ENCODE data around the gene CBFA2T3.

Gene CBFA2T3

DNA sequence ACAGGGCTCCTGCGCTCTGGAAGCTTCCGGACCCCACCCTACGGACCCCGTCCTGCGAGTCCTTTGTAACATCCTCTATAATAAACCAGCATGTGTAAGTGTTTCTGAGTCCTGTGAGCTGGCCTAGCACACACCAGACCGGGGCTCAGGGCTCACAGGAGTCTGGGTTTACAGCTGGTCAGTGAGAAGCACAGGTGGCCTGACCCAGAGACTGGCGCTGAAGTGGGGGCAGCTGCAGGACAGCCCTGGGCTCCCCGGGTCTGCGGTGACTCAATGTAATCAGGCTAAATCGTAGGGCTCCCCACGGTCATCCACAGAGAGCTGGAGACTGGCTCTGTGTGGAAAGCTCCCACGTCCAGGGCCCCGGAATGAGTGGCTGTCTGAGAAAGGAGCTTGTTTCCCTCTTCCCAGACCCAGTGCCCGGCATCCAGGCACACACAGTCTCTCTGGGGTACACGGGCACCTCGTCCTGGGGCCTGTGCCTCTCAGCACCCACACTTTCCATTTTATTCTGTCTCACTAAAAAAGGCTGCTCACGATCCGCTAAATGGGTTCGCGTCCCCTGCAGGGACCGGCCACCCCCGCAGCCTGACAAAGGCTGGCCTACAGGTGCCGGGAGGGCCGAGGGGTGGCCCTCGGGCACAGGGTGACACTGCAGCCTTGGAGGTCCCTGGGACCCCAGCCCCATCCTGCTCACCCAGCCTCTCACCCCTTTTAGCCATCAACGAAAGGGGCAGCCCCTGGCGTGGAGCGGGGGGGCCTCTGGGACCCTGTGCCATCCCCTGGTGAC lies 18.9 kb upstream of the CBFA2T3 start:
- DNase-seq (ENCODE audit: low read depth in 2 of 2): no peak

GRCh38 chr16:88995194-88995593 lies 18.2 kb upstream of the CBFA2T3 start:
- DNase-seq (ENCODE audit: low read depth in 2 of 2): no peak

DNA sequence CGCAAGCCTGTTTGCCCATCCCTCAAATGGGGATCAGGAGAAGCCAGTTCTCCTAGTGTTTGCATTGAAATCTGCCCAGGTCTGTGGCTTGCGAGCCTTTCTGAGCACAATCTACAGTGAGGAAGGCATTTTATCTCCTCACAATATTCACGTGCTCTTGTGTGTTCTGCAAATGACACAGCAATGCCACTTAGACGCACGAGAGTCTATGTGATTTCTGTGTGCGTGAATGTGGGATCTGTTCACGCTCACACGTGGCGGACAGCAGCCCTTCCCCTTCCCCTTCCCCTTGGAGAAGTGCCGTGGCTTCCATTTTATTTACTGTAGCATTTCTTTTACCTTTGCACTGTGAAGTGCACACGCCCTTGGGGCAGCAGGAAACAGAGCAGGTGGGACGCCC lies 17.7 kb upstream of the CBFA2T3 start:
- DNase-seq (ENCODE audit: low read depth in 2 of 2): no peak

- no peak for DNase-seq (ENCODE audit: low read depth in 2 of 2)
These were observed 17.1 kb upstream of the CBFA2T3 start for GRCh38 chr16:88993946-88994600.

DNA sequence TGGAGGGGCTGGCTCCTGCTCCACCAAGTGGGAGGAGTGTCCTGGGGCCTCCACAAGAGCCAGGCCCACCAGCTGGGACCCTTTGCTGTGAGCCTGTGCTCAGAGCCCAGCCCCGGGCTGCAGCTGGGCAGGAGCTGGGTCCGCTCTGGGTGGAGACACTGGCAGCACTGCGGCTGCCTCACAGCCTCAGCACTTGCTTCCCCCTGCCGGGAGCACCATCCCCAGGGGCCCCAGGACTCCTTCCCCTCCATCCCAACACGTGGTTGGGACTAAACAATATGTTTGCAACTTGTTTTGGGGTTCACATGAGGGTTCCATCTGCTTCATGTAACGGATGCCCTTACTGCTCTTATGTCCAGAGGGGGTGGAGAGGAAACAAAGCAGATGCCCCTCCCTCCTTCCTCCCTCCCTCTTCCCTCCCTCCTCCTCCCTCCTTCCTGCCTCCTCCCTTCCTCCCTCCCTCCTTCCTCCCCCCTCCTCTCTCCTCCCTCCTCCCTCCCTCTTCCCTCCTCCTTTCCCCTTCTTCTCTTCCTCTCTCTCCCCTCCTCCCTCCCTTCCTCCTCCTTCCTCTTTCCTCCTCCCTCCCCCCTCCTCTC lies 16.3 kb upstream of the CBFA2T3 start:
- no peak for DNase-seq (ENCODE audit: low read depth in 2 of 2)

GRCh38 chr16:88992351-88993165 lies 15.6 kb upstream of the CBFA2T3 start:
- no peak for DNase-seq (ENCODE audit: low read depth in 2 of 2)

DNA sequence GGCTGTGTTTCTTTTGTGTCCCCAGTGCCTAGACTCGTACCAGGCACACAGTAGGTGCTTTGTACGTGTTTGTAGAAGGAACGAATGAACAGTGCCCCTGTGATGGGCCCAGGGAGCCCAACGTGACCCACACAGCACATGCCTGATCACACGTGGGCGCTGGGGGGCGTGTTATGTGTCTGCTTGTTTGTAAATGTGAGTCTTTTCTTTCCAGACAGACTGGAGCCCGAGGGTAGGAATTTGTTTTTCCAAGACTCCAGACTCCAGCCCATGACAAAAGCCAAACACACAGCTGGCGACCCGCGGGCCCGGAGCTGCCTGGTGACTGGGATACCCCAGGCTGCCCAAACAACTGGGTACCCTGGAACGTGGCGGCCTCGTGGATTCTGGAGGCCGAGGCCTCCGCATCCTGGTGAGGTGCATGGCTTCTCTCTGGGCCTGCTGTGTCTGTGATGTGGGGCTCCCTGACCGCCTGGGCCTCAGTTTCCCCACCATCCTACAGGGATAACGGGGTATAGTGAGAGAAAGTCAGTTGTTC lies 14.9 kb upstream of the CBFA2T3 start:
- DNase-seq (ENCODE audit: low read depth in 2 of 2): no peak

- no peak for DNase-seq (ENCODE audit: low read depth in 2 of 2)
These were observed 13.0 kb upstream of the CBFA2T3 start for GRCh38 chr16:88989852-88990547.

DNA sequence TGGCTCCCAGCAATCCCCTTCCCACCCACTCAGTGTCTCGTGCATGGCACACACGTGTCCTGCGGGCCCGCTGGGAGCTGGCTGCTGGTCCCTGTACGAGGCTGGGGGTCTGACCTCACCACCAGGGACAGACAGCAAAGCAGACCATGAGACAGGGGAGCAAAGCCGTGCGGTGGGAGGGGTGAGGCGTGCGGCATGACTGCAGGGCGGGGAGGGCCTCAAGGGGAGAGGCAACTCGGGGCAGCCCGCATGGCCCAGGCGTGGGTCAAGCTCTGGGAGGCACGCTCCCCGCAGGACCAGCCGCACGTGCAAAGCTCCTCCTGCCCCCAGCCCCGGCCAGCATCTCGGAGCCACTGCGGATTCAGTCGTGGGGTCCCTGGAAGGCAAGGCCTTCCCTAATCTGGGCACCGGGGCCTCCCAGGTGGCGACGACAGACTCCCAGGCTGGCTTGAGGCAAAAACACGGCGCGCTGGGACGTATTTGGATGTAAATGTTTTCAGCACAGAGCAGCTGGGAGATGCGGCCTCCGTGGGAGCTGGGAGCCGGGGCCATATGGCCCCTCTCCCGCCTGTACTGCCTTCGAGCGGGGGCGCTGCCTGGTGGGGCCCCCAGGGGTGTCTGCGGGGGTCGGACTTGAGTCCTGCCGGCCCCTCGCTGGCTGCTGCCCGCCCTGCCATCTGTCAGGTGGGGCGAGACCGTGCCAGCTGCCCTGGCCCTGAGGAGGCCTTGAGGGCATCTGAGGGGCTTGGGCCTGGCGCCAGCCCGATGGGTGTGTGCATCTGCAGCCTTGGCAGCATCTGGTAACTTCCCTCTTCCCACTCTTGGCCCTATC lies 12.2 kb upstream of the CBFA2T3 start:
- no peak for DNase-seq (ENCODE audit: low read depth in 2 of 2)

- no peak for DNase-seq (ENCODE audit: low read depth in 2 of 2)
These were observed 8.5 kb upstream of the CBFA2T3 start for GRCh38 chr16:88985521-88985920.

GRCh38 chr16:88983771-88984687 lies 7.0 kb upstream of the CBFA2T3 start:
- DNase-seq (ENCODE audit: low read depth in 2 of 2): no peak

DNA sequence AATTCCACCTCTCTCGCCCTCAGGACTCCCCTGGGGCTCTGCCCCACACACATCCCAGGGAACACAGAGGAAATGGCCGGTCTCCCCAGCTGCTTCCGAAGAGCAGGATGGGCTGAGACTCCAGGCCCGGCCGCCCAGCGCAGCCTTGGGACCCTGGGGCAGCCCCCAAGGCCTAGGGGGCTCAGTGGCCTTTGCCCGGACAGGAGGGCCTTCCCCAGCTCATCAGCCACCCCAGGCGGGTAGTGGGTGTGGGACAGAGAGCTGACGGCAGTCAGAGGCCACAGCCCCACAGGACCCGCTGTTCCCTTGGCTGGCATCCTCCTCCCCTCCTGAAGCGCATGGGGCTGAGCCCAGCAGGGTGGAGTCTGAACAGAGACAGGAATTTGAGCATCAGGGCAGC lies 6.2 kb upstream of the CBFA2T3 start:
- DNase-seq (ENCODE audit: low read depth in 2 of 2): no peak

DNA sequence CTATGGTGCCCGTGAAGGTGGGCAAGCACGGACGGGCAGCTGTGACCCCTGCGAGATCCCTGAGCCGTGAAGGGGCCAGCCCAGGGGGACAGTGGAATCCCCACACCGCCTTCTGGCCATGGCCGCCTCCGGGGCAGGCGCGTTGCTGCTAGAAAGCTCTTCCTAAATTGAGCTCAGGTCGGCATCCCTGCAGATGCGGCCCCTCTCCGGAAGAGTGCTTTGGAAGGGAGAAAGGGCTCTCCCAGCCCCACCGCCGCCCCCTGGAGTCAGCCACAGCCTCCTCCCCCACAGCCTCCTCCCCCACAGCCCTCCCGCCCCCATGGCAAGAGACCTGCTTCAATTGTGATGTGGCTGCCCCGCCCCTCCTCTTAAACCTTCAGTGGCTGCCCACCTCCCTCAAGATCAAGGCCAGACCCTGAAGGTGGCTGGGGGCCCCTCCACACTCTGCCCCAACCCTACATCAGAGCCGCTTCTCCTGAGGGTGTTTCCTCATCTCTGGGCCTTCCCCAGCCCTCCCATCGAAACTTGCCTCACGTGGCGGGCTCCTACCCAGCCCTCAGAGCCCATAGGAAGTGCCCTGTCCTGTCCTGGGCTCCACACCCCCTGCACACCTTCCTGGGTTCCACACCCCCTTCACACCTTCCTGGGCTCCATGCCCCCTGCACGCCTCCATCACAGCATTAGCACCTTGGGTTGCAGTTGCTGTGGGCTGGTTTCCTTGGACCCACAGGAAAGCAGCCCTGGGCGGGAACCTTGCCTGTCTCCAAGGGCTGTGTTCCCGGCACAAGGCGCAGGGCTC lies 5.5 kb upstream of the CBFA2T3 start:
- no peak for DNase-seq (ENCODE audit: low read depth in 2 of 2)

DNA sequence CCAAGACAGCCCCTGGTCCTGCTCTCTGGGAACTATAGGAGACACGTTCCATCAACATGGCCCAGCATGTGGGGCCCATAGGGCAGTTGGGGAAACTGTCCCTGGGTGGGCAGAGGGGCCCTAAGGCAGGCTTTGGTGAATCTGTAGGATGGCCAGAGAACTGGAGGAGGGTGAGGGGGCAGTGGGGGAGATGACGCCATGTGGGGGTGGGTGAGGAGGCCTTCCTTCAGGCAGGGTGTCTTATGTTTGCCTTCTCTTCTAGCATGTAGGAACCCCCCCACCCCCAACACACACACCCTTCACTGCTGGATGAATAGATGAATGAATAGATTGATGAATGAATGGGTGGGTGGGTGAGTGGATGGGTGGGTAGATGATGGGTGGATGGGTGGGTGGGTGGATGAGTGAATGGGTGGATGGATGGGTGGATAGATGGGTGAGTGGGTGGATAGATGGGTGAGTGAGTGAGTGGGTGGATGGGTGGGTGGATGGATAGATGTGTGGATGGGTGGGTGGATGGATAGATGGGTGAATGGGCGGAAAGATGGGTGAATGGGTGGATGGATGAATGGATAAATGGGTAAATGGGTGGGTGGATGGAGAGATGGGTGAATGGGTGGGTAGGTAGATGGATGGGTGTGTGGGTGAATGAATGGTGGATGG lies 2.5 kb upstream of the CBFA2T3 start:
- no peak for DNase-seq (ENCODE audit: low read depth in 2 of 2)

DNA sequence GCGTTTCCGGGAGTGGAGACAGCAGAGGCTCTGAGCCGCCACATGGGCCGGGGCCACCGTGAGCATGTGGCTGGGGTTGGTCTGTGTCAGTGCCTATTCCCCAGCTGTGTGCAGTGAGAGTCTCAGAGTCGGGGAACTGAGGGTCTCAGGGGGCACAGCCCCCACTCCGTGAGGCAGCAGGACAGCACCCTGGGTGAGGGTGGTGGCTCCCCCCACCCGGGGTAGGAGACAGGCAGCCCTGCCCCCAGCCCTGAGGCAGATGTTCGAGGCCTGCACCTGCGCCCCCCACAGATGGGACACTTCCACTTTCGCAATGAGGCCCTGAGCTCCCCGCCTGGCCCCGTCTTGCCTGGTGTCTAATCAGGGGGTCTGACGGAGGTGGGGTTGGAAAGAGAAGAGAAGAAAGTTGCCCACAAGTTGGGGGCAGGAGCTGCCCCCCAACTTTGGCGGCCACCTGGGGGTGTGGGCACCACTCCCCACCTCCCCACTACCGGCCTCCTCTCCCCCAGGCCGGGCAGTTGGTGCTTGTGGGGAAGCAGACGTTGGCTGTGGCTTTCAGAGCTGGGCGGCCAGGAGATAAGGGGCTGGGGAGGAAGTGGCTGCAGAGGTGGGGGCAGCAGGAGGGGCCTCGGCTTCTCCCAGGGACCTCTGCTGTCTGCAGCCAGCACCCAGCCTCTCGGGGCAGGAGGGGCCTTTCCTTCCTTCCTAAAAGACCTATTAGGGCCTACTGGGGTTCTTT lies 1.8 kb upstream of the CBFA2T3 start:
- no peak for DNase-seq (ENCODE audit: low read depth in 2 of 2)

DNA sequence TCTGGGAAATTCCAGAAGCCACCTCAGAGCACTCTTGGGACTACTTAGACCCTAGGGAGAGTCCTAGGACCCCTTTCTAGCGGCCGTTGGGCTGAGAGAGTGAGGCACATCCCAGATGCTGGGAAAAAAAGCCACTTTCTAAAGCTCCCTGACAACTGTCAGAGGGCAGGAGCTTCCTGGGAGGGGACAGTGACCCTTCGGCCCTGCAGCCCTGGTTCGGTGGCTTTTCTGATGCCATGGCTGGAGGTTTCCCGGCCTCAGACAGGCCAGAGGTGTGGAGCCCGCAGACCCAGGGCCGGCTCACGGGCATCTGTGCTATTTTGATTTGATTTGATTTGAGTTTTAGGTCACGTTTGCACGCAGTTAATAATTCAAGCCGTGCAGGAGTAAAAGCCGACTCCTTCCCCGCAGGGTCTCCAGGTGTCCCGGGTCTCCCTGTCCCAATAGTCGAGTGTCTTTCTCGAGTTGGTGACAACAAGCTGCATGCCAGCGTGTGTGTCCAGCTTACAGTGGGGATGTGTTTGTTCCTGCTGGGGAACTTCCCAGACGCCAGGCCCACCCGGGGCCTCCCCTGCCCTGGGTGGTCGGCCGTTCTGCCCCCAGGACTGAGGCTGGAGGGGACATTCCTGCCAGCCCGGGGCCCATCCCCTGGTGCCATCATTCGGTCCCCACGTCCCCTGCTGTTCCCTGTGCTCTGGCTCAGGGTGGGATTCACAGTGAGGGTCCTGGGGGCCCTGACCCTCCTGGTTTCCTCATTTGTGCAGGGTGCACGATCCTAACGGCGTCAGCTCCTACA lies 1.0 kb upstream of the CBFA2T3 start:
- no peak for DNase-seq (ENCODE audit: low read depth in 2 of 2)
